Activated CD4-positive, alpha-beta T cell treated with anti-CD3 and anti-CD28 coated beads, Interleukin-2, amount 50 U/mL, for 24 hours (primary cell): ENCODE measurements around the gene FUT1.
A peak's percentile ranks its signal among the peaks of the same experiment; 100 is the strongest.
"Not testable (repeated sequence)": the region's sequence is repeated elsewhere in the genome, so short reads cannot be mapped to it uniquely, and the experiment has no call there.

Experiments
- DNase-seq, 2 donors: peaks; one replicate each; pipeline ENCODE4 v3.0.0-alpha.2; 2020; ENCODE audit warnings: low read depth in 1 of 2, low spot score in 1 of 2

Gene FUT1

DNA sequence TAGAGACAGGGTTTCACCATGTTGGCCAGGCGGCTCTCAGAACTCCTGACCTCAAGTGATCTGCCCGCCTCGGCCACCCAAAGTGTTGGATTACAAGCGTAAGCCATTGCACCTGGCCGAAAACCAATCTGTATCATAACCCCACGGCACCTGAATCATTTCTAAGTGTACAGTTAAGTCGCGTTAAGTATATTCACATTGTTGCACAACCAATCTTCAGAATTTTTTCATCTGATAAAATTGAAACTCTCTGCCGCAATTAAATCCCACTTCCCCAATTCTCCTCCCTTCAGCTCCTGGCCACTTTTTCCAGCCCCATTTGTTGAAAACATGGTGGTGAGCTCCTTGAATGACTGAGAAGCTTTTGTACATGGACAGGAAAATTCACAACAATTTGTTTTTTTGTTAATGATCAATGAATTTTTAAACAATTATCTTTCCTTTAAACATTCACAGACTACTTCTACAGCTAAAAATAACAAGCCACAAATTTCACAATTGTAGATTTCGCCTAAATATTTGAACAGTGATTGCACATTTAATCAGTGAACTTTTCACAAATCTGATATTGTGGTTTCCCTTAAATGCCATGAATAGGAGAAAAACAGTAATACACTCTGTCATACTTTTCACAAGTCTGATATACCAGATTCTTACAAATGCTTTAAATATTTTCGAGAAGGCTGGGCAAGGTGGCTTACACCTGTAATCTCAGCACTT lies 16.7 kb upstream of the FUT1 start:
- no peak for DNase-seq

DNA sequence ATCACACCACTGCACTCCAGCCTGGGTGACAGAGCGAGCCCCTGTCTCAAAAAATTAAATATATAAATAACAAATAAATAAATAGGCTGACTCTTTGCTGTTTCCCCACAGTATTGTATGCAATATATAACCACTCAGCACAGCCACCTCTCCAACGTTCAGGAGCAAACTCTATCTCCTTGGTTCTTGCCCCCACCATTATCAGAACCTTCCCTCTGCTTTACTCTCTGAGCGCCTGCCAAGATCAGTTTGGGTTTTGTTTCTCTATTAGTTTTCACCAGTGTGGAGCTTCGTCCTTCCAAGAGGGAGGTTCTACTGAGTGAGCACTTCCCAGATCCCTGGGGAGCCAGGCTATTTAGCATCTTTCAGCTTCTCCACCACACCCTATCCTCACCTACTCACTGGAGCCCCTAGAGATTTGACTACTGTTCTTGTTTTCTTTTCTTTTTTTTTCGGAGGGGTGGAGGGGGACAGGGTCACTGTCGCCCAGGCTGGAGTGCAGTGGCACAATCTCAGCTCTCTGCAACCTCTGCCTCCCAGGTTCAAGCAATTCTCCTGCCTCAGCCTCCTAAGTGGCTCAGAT lies 15.8 kb upstream of the FUT1 start:
- not testable (repeated sequence) for DNase-seq

DNA sequence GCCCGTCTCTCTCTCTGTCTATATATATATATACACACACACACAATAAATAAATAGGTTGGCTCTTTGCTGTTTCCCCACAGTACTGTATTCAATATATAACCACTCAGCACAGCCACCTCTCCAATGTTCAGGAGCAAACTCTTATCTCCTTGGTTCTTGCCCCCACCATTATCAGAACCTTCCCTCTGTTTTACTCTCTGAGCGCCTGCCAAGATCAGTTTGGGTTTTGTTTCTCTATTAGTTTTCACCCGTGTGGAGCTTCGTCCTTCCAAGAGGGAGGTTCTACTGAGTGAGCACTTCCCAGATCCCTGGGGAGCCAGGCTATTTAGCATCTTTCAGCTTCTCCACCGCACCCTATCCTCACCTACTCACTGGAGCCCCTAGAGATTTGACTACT lies 13.4 kb upstream of the FUT1 start:
- not testable (repeated sequence) for DNase-seq

DNA sequence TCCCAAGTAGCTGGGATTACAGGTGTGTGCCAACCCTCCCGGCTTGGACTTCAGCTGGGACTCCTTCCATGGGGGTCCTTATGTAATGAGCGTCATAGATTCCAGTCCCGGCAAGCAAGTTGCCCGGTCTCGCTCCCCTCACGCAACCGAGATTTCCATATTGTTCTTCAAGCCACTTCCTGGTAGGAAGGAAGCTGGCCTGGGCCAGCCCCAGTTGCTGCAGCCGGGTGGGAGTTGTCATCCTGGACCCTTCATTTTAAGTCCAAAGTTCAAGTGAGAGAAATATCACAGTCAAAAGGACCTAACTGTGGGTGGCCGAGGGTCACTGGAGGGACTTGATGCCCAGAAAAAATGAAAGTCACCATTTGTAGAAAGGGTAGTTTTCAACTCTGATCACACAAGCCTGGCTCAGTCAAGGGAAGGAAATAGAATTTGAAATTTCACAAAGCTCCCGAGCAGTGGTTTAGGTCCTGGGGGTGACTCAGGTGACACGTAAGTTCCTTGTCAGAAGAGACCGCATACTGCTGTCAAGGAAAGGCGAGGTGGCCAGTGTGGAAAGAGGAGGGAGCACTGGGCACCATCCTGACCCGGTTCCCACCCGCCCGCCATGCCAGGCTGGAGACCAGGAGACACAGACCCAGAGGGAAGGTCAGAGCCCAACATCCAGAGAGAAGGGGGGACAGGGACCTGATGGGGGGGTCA lies 8.2 kb upstream of the FUT1 start:
- no peak for DNase-seq

DNA sequence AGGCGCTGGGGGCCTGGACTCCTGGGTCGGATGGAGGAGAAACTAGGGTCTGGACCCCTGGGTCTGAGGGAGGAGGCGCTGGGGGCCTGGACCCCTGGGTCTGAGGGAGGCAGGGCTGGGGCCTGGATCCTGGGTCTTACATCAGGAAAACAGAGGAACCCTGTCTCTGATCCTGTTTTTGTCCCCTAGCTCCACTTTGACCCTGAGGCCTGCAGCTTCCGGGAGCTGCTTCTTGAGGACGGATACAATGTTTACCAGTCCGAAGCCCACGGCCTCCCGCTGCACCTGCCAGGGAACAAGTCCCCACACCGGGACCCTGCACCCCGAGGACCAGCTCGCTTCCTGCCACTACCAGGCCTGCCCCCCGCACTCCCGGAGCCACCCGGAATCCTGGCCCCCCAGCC lies 5.3 kb upstream of the FUT1 start:
- no peak for DNase-seq

DNA sequence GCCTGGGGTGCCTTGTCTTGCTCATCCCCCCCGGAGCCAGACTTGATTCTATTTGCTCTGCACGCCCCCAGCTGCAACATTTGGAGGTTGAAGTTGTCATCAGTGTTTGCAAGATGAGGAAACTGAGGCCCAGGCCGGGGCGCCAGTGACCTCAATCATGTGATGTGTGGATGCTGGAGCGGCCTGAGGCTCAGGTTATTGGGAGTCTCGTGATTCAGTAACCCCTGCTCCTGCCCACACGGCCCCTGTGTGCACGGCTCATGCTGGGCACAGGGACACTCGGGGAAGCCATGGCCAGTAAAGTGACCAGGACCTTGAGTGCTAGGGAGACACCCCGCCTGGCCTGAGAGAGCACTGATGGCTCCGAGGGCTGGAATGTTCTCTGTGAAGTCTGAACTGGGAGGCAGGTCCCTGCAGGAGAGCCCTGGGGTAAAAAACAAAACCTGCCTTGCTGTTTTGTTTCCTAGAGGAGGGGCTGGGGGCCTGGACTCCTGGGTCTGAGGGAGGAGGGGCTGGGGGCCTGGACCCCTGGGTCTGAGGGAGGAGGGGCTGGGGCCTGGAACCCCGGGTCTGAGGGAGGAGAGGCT lies 4.7 kb upstream of the FUT1 start:
- DNase-seq, result no peak

DNA sequence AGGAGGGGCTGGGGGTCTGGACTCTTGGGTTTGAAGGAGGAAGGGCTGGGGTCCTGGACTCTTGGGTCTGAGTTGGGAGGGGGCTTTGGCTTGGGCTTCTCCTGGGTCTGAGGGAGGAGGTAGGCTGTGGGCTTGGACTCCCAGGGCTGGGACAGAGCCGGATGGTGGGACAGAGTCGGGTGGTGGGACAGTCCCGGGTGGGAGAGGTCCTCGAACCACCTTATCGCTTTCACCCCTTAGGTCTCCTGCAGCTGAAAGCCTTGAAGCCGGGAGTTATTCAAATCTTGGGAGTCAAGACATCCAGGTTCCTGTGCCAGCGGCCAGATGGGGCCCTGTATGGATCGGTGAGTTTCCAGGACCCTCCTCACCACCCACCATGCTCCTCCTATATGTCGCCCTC lies 4.2 kb upstream of the FUT1 start:
- no peak for DNase-seq

DNA sequence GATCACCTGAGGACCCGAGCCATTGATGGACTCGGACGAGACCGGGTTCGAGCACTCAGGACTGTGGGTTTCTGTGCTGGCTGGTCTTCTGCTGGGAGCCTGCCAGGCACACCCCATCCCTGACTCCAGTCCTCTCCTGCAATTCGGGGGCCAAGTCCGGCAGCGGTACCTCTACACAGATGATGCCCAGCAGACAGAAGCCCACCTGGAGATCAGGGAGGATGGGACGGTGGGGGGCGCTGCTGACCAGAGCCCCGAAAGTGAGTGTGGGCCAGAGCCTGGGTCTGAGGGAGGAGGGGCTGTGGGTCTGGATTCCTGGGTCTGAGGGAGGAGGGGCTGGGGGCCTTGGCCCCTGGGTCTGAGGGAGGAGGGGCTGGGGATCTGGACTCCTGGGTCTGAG lies 3.8 kb upstream of the FUT1 start:
- no peak for DNase-seq

DNA sequence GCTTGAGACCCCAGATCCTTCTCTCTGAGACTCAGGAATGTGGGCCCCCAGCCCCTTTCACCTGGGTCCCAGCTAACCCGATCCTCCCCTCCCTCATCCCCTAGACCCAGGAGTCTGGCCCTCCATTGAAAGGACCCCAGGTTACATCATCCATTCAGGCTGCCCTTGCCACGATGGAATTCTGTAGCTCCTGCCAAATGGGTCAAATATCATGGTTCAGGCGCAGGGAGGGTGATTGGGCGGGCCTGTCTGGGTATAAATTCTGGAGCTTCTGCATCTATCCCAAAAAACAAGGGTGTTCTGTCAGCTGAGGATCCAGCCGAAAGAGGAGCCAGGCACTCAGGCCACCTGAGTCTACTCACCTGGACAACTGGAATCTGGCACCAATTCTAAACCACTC lies 3.3 kb upstream of the FUT1 start:
- DNase-seq, result no peak

DNA sequence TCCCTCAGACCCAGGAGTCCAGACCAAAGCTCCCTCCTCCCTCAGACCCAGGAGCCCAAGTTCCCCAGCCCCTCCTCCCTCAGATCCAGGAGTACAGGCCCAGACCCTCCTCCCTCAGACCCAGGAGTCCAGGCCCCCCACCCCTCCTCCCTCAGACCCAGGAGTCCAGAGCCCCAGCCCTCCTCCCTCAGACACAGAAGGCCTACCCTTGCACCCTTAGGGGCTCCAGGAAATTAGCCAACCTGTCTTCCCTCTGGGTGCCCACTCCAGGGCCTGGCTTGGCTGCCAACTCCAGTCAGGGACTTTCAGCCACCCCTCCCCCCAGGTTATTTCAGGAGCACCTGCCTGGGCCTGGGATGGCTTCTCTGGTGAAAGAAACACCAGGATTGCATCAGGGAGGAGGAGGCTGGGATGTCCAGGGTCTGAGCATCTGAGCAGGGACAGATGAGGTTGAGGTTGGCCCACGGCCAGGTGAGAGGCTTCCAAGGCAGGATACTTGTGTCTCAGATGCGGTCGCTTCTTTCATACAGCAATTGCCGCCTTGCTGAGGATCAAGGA lies 2.7 kb upstream of the FUT1 start, which contains the start of gene FGF21:
TSS of gene FGF21 (plus strand) at position 441 of the 558 bp plus-strand sequence. CDS start 713 bp downstream, outside the sequence.
- no peak for DNase-seq

DNA sequence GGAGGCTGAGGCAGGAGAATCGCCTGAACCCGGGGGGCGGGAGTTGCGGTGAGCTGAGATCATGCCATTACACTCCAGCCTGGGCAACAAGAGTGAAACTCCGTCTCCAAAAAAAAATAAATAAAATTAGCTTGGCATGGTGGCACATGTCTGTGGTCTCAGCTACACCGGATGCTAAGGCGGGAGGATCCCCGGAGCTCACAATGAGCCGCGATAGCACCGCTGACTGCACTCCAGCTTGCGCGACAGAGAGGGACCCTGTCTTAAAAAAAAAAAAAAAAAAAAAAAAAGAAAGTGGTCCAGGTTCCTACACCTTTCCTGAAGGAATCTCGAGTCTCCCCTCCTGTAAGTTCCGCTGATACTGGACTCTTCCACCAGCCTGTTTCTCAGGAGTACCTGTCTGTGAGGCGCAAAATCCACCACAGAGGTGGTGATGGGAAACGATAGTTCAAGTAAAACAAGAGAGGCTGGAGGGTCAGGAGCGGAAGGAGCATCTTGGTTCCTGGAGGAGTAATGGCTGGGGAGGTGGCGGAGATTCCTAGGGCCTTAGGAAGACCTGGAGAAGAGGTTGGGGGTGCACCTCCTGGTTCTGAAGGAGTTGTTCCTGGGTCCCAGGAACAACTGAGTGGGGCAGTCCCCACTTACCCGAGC lies 471 bp downstream of the FUT1 start:
- DNase-seq, result no peak

DNA sequence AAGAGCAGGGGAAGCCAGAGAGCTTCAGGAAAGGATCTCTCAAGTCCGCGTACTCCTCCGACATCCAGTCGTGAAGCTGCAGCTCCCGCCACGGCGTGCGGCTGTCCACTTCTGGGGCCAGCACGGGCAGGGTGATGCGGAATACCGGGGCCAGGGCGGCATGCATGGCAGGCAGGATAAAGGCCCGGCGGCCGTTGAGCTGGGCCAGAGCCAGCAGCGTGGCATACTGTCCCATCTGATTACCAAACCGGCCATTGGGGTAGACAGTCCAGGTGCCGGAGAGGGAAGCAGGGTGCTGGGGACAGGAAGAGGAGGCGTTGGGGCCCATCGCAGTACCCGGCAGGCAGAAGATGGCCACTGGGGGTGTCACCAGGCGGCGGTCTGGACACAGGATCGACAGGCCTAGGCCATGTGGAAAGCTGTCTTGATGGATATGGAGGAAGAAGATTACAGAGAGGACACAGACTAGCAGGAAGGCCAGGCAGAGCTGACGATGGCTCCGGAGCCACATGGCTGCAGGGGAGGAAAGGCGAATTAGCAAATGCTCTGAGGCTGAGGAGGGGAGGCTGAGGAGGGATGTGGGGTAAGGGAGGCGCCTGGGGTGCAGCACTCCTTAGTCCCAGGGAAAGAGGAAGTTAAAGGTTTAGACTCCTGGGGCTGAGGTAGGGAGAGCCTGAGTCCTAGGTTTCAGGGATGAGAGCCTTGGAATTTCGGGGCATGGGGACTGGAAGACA lies 1.5 kb downstream of the FUT1 start:
- no peak for DNase-seq

DNA sequence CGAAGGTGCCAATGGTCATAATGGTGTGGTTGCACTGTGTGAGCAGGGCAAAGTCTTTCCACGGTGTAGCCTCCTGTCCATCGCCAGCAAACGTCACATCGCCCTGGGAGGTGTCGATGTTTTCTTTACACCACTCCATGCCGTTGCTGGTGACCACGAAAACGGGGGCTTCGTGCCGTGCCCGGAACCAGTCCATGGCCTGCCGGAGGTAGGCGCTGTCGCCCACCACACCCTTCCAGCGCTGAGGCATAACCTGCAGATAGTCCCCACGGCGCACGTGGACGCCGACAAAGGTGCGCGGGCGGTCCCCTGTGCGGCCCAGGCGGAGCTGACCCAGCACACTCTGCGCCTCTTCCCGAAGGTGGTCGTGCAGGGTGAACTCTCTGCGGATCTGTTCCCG lies 2.1 kb downstream of the FUT1 start:
- no peak for DNase-seq

DNA sequence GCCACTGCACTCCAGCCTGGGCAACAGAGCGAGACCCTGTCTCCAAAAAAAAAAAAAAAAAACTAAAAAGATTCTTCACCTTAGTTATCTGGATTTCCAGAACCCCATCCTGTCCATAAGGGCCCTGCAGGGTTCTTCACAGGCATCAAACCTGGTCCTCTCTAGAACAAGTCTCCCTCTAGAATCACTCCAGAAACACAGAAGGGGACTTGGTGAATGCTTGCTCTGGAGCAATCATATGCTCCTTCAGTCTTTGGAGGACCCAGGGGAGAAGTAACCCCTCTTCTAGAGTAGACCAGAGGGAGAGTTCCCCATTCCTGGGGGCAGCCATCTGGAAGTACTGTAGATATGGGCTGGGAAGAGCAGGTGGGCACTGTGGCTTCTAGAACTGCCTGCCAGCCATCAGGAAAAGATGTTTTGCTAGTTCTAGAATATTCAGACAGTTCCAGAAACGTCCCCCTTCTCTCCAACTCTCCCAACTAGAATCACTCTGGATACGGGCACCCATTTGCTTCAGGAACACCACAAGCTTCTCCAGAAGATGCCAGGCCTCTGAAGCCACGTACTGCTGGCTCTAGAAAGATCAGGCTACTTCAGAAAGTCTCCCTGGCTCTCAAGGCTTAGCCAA lies 2.8 kb downstream of the FUT1 start:
- DNase-seq, result no peak

DNA sequence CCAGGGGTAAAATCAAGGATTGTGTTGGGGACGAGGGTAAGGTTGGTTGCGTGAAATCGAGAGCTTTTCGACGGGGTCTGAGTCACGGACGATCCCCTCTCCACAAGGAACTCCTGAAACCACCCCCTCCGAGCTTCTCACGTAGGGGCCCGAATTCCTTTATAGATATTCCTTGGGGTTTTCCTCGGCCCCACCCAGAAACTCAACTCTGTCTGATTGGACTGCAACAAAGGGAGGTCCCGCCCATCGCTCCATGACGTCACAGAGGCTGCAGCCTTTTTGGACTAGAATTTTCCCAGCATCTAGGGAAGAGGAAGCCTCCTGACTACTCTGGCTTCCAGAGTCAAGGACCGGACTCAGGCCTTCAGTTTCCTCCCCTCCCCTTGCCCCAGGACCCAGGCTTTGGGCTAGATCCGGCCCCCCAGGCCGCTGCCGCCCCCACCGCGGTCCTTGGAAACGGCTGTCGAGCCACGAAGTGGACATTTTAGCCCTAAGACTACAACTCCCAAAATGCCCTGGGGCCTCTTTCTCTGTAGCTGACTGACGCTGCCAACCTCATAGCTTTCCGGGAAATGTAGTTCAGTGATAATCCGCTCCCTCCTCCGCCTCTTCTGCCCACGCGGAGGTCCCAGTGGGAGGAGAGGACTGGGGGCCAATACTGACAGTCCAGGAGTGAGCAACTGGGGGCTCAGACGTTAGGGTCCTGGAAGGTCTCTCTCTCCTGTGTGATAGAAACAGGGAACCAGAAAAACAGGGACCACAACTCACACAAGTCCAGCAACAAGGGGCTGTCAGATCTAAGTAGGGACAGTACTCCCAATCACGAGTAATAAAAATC lies 5.5 kb downstream of the FUT1 start, which contains the start of gene IZUMO1:
TSS of gene IZUMO1 (minus strand) at position 172 of the 838 bp plus-strand sequence. CDS start 1,050 bp downstream, outside the sequence.
- peak in 1 of 2 donors; percentile 37 for DNase-seq

DNA sequence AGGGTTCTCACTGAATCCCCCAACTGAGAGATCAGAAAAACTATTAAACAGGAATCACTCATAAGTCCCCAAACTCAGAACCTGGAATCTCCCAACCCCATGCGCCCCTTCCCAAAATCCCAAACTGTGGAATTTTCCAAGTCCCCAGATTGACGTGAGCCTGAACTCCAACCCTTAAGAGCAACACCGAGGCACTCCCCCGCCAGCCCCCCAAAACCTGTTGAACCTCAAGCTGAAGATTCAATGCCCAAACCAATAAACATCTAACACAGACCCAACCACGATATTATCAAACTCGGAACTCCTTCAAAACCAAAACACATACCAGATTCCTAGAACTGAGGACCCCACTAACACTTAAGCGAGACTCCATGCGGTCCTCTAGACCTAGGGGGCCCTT lies 6.3 kb downstream of the FUT1 start:
- DNase-seq, result no peak

DNA sequence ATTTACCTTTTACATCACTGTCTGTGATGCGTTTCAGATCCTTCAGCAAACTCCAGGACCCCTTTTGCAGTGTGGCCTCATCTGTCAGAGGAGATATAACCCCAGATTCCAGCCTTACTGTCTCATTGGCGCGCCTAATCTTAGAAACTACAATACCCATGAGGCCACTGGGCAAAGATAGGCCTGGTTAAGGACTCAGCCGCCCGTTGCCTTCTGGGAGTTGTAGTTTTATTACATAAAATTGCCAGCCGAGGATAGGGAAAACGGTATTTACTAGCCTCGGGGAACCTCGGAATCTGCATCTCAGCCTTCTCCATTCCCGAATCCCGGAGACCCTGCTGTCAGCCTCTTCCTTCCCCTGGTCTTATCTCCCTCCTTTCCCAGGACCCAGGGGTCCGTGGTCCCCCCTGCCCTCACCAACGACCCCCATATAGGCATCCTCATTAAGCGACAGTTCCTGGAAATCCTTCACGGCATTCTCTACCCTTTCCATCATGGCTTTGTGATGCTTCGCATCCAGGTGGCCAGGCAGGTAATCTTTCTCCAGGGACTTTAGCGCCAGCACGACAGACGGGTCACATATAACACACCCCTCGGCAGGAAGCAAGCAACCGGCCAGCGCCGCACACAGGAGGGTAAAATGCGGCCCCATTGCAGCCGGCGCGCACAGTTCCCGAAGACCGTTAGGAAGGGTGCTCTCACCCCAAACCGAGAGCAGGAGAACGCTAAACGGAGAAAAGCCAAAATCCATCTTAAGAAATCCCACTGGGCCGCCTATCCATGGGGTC lies 7.0 kb downstream of the FUT1 start:
- peak in 1 of 2 donors; percentile 36 for DNase-seq

DNA sequence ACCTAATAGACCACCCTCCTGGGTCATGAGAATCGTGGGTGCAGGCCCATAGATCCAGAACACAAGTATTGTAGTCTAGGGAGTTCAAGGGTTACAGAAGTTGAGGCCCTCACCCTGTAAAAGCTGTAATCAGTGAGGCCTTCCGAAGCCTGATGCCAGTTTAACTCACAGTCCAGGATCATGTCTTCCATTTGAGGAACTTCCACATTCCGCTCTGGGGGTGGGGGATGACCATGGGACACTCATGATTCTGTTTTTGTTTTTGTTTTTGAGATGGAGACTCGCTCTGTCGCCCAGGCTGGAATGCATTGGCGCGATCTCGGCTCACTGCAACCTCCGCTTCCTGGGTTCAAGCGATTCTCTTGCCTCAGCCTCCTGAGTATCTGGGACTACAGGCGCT lies 10.3 kb downstream of the FUT1 start:
- no peak for DNase-seq
